HL-60 (cell line): ENCODE data around the gene GMEB2.
"Not testable (repeated sequence)": the region's sequence is repeated elsewhere in the genome, so short reads cannot be mapped to it uniquely, and the experiment has no call there.

Experiments used
- GABPA ChIP-seq: IDR thresholded peaks from 2 replicates; pipeline ENCODE4 v1.6.1; 2012; ENCODE audit warnings: low read depth
- POLR2AphosphoS5 ChIP-seq: IDR thresholded peaks from 2 replicates; pipeline ENCODE4 v1.6.1; 2012; ENCODE audit warnings: low read depth
- TF ChIP-seq, protein P1 (sequence below): IDR thresholded peaks from one replicate; pipeline ENCODE4 v1.5.1; 2011; ENCODE audit warnings: low read length, control low read depth, inconsistent platforms; ENCODE audit not compliant: insufficient read depth

GRCh38 chr20:63601679-63602078, 25.2 kb downstream of the GMEB2 start:
- TF ChIP-seq, protein P1, sequence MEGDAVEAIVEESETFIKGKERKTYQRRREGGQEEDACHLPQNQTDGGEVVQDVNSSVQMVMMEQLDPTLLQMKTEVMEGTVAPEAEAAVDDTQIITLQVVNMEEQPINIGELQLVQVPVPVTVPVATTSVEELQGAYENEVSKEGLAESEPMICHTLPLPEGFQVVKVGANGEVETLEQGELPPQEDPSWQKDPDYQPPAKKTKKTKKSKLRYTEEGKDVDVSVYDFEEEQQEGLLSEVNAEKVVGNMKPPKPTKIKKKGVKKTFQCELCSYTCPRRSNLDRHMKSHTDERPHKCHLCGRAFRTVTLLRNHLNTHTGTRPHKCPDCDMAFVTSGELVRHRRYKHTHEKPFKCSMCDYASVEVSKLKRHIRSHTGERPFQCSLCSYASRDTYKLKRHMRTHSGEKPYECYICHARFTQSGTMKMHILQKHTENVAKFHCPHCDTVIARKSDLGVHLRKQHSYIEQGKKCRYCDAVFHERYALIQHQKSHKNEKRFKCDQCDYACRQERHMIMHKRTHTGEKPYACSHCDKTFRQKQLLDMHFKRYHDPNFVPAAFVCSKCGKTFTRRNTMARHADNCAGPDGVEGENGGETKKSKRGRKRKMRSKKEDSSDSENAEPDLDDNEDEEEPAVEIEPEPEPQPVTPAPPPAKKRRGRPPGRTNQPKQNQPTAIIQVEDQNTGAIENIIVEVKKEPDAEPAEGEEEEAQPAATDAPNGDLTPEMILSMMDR, result not testable (repeated sequence)
- peak; percentile 27; the same call in 1 of the 2 replicates for TF ChIP-seq POLR2AphosphoS5
- TF ChIP-seq GABPA, result not testable (repeated sequence)
